WTC11 (cell line): ENCODE data around the gene LRFN2.

Source experiments
- CBFB ChIP-seq: sonication (generic); formaldehyde crosslinking; IDR thresholded peaks from 2 replicates; pipeline ENCODE4 v1.8.1; 2022; ENCODE audit warnings: mild to moderate bottlenecking, low read depth, missing genetic modification reagents
- CREB1 ChIP-seq: sonication (generic); formaldehyde crosslinking; IDR thresholded peaks from 2 replicates; pipeline ENCODE4 v1.8.0; 2023; ENCODE audit warnings: mild to moderate bottlenecking, missing genetic modification reagents
- ESRRA ChIP-seq: sonication (generic); formaldehyde crosslinking; IDR thresholded peaks from 2 replicates; pipeline ENCODE4 v1.8.1; 2022; ENCODE audit warnings: mild to moderate bottlenecking, missing genetic modification reagents, borderline replicate concordance
- GABPB1 ChIP-seq: sonication (generic); formaldehyde crosslinking; IDR thresholded peaks from 2 replicates; pipeline ENCODE4 v1.8.1; 2023; ENCODE audit warnings: mild to moderate bottlenecking, missing genetic modification reagents
- TCF7 ChIP-seq: sonication (generic); formaldehyde crosslinking; IDR thresholded peaks from 2 replicates; pipeline ENCODE4 v1.8.0; 2022; ENCODE audit warnings: mild to moderate bottlenecking, low read depth, missing genetic modification reagents, moderate library complexity
- ZNF232 ChIP-seq: sonication (generic); formaldehyde crosslinking; IDR thresholded peaks from 2 replicates; pipeline ENCODE4 v1.8.0; 2022; ENCODE audit warnings: mild to moderate bottlenecking, missing genetic modification reagents
- ZNF263 ChIP-seq: sonication (generic); formaldehyde crosslinking; IDR thresholded peaks from 2 replicates; pipeline ENCODE4 v1.8.1; 2022; ENCODE audit warnings: low read depth, mild to moderate bottlenecking, moderate library complexity, missing genetic modification reagents
- TF ChIP-seq, protein P1 (sequence below): sonication (generic); formaldehyde crosslinking; IDR thresholded peaks from 2 replicates; pipeline ENCODE4 v1.8.1; 2023; ENCODE audit warnings: mild to moderate bottlenecking, missing genetic modification reagents
- TF ChIP-seq, protein P2 (sequence below): fragments of 200-600 bp; IDR thresholded peaks from 2 replicates; pipeline ENCODE4 v1.8.0; 2022; ENCODE audit warnings: antibody characterized with exemption

DNA sequence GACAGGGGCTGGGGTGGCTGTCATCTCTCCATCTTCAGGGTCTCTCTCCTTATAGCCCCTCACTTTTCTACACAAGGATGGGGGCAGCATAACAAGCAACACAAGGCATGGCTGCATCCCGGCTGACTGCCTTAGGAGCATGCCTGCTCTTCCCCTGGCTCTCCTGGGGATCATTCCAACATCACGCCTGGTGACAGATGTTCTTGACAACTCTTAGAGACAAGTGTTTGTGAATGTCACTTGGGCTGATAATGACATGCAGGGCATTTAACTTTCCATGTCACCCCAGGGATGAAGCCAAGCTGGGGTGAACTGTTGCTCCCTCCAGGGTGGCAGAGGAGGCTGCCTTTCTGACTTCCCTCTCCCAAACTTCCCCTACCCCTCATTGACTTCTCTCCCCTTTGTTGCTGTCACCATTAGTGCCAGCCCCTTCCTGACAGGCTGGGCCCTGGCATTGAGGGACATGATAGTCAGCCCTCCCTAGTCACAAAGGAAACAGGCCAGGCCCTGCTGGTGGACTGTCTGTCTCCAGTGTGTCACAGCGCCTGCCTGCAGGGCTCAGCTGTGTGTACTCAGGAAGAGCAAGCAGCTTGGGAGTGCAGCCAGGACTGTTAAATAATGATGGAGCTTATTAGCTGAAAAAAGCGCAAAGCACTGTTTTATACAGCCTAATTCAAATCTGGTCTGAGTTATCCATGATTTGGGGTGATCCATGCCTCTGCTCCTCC is 161.8 kb downstream of the LRFN2 start:
- no peak for TF ChIP-seq CBFB (CRISPR knock-in tag)
- TF ChIP-seq, protein P1, sequence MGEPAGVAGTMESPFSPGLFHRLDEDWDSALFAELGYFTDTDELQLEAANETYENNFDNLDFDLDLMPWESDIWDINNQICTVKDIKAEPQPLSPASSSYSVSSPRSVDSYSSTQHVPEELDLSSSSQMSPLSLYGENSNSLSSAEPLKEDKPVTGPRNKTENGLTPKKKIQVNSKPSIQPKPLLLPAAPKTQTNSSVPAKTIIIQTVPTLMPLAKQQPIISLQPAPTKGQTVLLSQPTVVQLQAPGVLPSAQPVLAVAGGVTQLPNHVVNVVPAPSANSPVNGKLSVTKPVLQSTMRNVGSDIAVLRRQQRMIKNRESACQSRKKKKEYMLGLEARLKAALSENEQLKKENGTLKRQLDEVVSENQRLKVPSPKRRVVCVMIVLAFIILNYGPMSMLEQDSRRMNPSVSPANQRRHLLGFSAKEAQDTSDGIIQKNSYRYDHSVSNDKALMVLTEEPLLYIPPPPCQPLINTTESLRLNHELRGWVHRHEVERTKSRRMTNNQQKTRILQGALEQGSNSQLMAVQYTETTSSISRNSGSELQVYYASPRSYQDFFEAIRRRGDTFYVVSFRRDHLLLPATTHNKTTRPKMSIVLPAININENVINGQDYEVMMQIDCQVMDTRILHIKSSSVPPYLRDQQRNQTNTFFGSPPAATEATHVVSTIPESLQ = no peak
- TF ChIP-seq ZNF263 = no peak
- TF ChIP-seq, protein P2, sequence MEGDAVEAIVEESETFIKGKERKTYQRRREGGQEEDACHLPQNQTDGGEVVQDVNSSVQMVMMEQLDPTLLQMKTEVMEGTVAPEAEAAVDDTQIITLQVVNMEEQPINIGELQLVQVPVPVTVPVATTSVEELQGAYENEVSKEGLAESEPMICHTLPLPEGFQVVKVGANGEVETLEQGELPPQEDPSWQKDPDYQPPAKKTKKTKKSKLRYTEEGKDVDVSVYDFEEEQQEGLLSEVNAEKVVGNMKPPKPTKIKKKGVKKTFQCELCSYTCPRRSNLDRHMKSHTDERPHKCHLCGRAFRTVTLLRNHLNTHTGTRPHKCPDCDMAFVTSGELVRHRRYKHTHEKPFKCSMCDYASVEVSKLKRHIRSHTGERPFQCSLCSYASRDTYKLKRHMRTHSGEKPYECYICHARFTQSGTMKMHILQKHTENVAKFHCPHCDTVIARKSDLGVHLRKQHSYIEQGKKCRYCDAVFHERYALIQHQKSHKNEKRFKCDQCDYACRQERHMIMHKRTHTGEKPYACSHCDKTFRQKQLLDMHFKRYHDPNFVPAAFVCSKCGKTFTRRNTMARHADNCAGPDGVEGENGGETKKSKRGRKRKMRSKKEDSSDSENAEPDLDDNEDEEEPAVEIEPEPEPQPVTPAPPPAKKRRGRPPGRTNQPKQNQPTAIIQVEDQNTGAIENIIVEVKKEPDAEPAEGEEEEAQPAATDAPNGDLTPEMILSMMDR = no peak
- TF ChIP-seq CREB1 (CRISPR knock-in tag) = no peak
- TF ChIP-seq TCF7 (CRISPR knock-in tag) = no peak
- no peak for TF ChIP-seq ESRRA (CRISPR knock-in tag)
- TF ChIP-seq GABPB1 = no peak
- TF ChIP-seq ZNF232 (CRISPR knock-in tag) = no peak
